SU-DHL-6 (cell line): ENCODE data around the gene PICK1.

Experiments used
- H2AFZ ChIP-seq: fragments of 200-600 bp; sonication (generic); 2 replicates; pipeline ENCODE4 v1.6.1; 2014; ENCODE audit warnings: low read depth, mild to moderate bottlenecking, moderate library complexity, mixed read lengths, antibody characterized with exemption, low read length; ENCODE audit not compliant: severe bottlenecking
- H3F3A ChIP-seq: fragments of 200-600 bp; shearing (Covaris generic); 2 replicates; pipeline ENCODE4 v1.6.0; 2016; ENCODE audit warnings: antibody characterized with exemption, mild to moderate bottlenecking; ENCODE audit not compliant: insufficient read depth
- H3K27ac ChIP-seq: fragments of 200-600 bp; sonication (generic); 2 replicates; pipeline ENCODE4 v1.5.1; 2016; ENCODE audit warnings: low read depth, mild to moderate bottlenecking, low read length, moderate library complexity, mixed read lengths
- H3K27me3 ChIP-seq: fragments of 200-600 bp; sonication (generic), shearing (Covaris generic); 2 replicates; pipeline ENCODE4 v1.6.0; 2014; ENCODE audit warnings: mild to moderate bottlenecking, low read length
- H3K36me3 ChIP-seq: fragments of 200-600 bp; sonication (generic); 2 replicates; pipeline ENCODE4 v1.6.1; 2014; ENCODE audit warnings: mild to moderate bottlenecking, low read length, mixed read lengths
- H3K4me2 ChIP-seq: fragments of 300-600, 200-600 bp; shearing (Covaris generic), sonication (generic); 2 replicates; pipeline ENCODE4 v1.6.0; 2014; ENCODE audit warnings: low read length, low read depth, mild to moderate bottlenecking; ENCODE audit not compliant: poor library complexity, severe bottlenecking
- H3K4me3 ChIP-seq: fragments of 200-600 bp; sonication (generic); 2 replicates; pipeline ENCODE4 v1.5.1; 2014; ENCODE audit warnings: antibody characterized with exemption, low read length, mild to moderate bottlenecking, mixed read lengths; ENCODE audit not compliant: insufficient read depth, poor library complexity, severe bottlenecking
- H3K79me2 ChIP-seq: fragments of 200-600 bp; sonication (generic); 2 replicates; pipeline ENCODE4 v1.6.1; 2014; ENCODE audit warnings: mild to moderate bottlenecking, low read length, moderate library complexity; ENCODE audit not compliant: insufficient read depth
- H3K9ac ChIP-seq: fragments of 200-600 bp; sonication (generic); 2 replicates; pipeline ENCODE4 v1.7.0; 2014; ENCODE audit warnings: mild to moderate bottlenecking, low read length
- H3K9me2 ChIP-seq: fragments of 200-600 bp; sonication (generic); replicated peaks from 2 replicates; pipeline ENCODE4 v1.6.1; 2014; ENCODE audit warnings: low read length; ENCODE audit not compliant: insufficient read depth
- H3K9me3 ChIP-seq: fragments of 200-600 bp; sonication (generic); 2 replicates; pipeline ENCODE4 v1.6.1; 2014; ENCODE audit warnings: low read length, mixed read lengths; ENCODE audit not compliant: insufficient read depth
- H4K20me1 ChIP-seq: fragments of 200-600 bp; sonication (generic); 2 replicates; pipeline ENCODE4 v1.6.1; 2014; ENCODE audit warnings: low read depth, mild to moderate bottlenecking, antibody characterized with exemption, low read length, moderate library complexity, mixed read lengths
- CTCF ChIP-seq: fragments of 200-600 bp; sonication (generic); IDR thresholded peaks from one replicate; pipeline ENCODE4 v1.5.1; 2017; ENCODE audit warnings: antibody characterized with exemption, mild to moderate bottlenecking, low read length, moderate library complexity; ENCODE audit not compliant: insufficient read depth, poor library complexity, severe bottlenecking
- EZH2phosphoT487 ChIP-seq: fragments of 200-600 bp; sonication (generic), shearing (Covaris generic); conservative IDR thresholded peaks from 2 replicates; pipeline ENCODE4 v1.6.1; 2018; ENCODE audit warnings: mild to moderate bottlenecking, antibody characterized with exemption, low read length, moderate library complexity, mixed read lengths

The PICK1 gene

GRCh38 chr22:38028344-38029130 is 28.7 kb upstream of the PICK1 start:
- no peaks in the 10 kb centered on the region for H3K9me2 ChIP-seq
- H4K20me1 ChIP-seq: no peaks in the 10 kb centered on the region
- no peaks in the 10 kb centered on the region for H3K79me2 ChIP-seq
- H3F3A ChIP-seq: no peaks in the 10 kb centered on the region
- TF ChIP-seq CTCF (no peak), EZH2phosphoT487 (no peak)
- no peak overlapping the region for H3K27ac ChIP-seq
- H3K9me3 ChIP-seq: no peaks in the 10 kb centered on the region
- H2AFZ ChIP-seq: no peak overlapping the region
- H3K27me3 ChIP-seq: no peaks in the 10 kb centered on the region
- no peaks in the 10 kb centered on the region for H3K36me3 ChIP-seq
- H3K4me2 ChIP-seq: no peak overlapping the region
- no peak overlapping the region for H3K9ac ChIP-seq
- no peak overlapping the region for H3K4me3 ChIP-seq

- Histone ChIP-seq H3K9me3 (no peaks in the 10 kb centered on the region), H3K9ac (no peak overlapping the region), H3K36me3 (no peaks in the 10 kb centered on the region), H3K79me2 (no peaks in the 10 kb centered on the region), H3K9me2 (no peaks in the 10 kb centered on the region), H3K27ac (no peak overlapping the region), H3K4me2 (no peak overlapping the region), H2AFZ (no peak overlapping the region), H4K20me1 (no peaks in the 10 kb centered on the region), H3K4me3 (no peak overlapping the region), H3F3A (no peaks in the 10 kb centered on the region), H3K27me3 (no peaks in the 10 kb centered on the region)
- TF ChIP-seq CTCF: no peak
- no peak for TF ChIP-seq EZH2phosphoT487
Observed at GRCh38 chr22:38029370-38029769, 27.8 kb upstream of the PICK1 start.

GRCh38 chr22:38029901-38030300 is 27.3 kb upstream of the PICK1 start:
- Histone ChIP-seq H3K9me2 (no peaks in the 10 kb centered on the region), H3K9ac (no peak overlapping the region), H3K27me3 (no peaks in the 10 kb centered on the region), H3K36me3 (no peaks in the 10 kb centered on the region), H4K20me1 (no peaks in the 10 kb centered on the region), H3K79me2 (no peaks in the 10 kb centered on the region), H2AFZ (no peak overlapping the region), H3F3A (no peaks in the 10 kb centered on the region), H3K9me3 (no peaks in the 10 kb centered on the region), H3K27ac (no peak overlapping the region), H3K4me3 (no peak overlapping the region), H3K4me2 (no peak overlapping the region)
- TF ChIP-seq CTCF (no peak), EZH2phosphoT487 (no peak)
